HL-60 (cell line): ENCODE data around the gene LGR4.
"Not testable (repeated sequence)": the region's sequence is repeated elsewhere in the genome, so short reads cannot be mapped to it uniquely, and the experiment has no call there.

Experiments used
- DNase-seq, 2 experiments: peaks; one replicate each; pipeline ENCODE4 v3.0.0-alpha.2; 2010 to 2020; ENCODE audit warnings: low read depth in 1 of 2, low spot score in 1 of 2
- H3K27ac ChIP-seq: fragments of 250-450 bp; sonication (Bioruptor Pico); replicated peaks from 2 replicates; pipeline ENCODE4 v1.5.1; 2020; ENCODE audit warnings: mild to moderate bottlenecking, moderate library complexity
- H3K27me3 ChIP-seq: fragments of 250-450 bp; sonication (Bioruptor Pico); 2 replicates; pipeline ENCODE4 v1.5.1; 2021; ENCODE audit warnings: mild to moderate bottlenecking, moderate library complexity; ENCODE audit not compliant: insufficient read depth, poor library complexity, severe bottlenecking
- H3K4me3 ChIP-seq: replicated peaks from 2 replicates; pipeline ENCODE4 v1.5.1; 2011; ENCODE audit warnings: mild to moderate bottlenecking, control low read depth, low read length; ENCODE audit not compliant: insufficient read depth
- GABPA ChIP-seq: IDR thresholded peaks from 2 replicates; pipeline ENCODE4 v1.6.1; 2012; ENCODE audit warnings: low read depth
- POLR2AphosphoS5 ChIP-seq: IDR thresholded peaks from 2 replicates; pipeline ENCODE4 v1.6.1; 2012; ENCODE audit warnings: low read depth
- SPI1 ChIP-seq: IDR thresholded peaks from 2 replicates; pipeline ENCODE4 v1.6.1; 2012; ENCODE audit warnings: low read depth, mild to moderate bottlenecking, borderline replicate concordance
- TF ChIP-seq, protein P1 (sequence below): IDR thresholded peaks from one replicate; pipeline ENCODE4 v1.5.1; 2011; ENCODE audit warnings: low read length, control low read depth, inconsistent platforms; ENCODE audit not compliant: insufficient read depth
- TF ChIP-seq, protein P2 (sequence below): IDR thresholded peaks from 2 replicates; pipeline ENCODE4 v1.6.1; 2012; ENCODE audit warnings: low read depth; ENCODE audit not compliant: insufficient replicate concordance

Gene LGR4

DNA sequence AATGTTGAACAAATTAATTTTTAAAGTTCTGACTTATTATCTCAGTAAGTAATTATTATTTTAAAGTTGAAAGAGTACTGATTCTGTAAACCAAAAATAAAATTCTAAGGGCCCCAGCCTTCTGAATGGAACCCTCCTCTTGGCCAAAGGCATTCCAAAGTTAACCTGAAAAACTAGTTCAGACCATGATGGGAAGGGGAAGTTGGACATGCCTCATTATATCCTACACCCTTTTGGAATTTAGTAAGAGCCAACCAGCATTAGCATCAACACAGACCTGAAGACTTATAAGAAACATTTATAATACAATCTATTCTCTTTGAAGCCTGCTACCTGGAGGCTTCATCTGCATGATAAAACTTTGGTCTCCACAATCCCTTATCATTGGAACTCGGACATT is 18.9 kb downstream of the LGR4 start:
- Histone ChIP-seq H3K27ac (no peak overlapping the region), H3K4me3 (no peak overlapping the region), H3K27me3 (no peaks in the 10 kb centered on the region)
- DNase-seq, result no peak
- TF ChIP-seq POLR2AphosphoS5 (no peak), GABPA (no peak), SPI1 (no peak)

DNA sequence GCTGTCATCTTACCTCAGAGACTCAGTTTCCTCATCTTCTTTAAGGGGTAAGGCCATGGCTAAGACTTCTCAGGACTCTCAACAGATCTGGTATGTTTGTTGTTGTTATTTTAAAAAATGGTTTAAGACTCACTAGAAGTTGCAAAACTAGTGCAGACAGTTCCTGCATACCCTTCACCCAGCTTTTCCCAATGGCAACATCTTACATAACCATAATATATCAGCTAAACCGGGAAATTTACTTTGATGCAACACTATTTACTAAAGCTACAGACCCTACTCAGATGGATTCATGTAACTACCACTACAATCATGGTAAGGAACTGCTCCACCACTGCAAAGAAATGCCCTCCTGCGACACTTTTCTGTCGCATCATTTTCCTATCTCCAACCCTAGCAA is 20.4 kb downstream of the LGR4 start:
- Histone ChIP-seq H3K4me3 (no peak overlapping the region), H3K27ac (no peak overlapping the region), H3K27me3 (no peaks in the 10 kb centered on the region)
- DNase-seq, result no peak
- TF ChIP-seq, protein P1, sequence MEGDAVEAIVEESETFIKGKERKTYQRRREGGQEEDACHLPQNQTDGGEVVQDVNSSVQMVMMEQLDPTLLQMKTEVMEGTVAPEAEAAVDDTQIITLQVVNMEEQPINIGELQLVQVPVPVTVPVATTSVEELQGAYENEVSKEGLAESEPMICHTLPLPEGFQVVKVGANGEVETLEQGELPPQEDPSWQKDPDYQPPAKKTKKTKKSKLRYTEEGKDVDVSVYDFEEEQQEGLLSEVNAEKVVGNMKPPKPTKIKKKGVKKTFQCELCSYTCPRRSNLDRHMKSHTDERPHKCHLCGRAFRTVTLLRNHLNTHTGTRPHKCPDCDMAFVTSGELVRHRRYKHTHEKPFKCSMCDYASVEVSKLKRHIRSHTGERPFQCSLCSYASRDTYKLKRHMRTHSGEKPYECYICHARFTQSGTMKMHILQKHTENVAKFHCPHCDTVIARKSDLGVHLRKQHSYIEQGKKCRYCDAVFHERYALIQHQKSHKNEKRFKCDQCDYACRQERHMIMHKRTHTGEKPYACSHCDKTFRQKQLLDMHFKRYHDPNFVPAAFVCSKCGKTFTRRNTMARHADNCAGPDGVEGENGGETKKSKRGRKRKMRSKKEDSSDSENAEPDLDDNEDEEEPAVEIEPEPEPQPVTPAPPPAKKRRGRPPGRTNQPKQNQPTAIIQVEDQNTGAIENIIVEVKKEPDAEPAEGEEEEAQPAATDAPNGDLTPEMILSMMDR, result no peak
- TF ChIP-seq, protein P2, sequence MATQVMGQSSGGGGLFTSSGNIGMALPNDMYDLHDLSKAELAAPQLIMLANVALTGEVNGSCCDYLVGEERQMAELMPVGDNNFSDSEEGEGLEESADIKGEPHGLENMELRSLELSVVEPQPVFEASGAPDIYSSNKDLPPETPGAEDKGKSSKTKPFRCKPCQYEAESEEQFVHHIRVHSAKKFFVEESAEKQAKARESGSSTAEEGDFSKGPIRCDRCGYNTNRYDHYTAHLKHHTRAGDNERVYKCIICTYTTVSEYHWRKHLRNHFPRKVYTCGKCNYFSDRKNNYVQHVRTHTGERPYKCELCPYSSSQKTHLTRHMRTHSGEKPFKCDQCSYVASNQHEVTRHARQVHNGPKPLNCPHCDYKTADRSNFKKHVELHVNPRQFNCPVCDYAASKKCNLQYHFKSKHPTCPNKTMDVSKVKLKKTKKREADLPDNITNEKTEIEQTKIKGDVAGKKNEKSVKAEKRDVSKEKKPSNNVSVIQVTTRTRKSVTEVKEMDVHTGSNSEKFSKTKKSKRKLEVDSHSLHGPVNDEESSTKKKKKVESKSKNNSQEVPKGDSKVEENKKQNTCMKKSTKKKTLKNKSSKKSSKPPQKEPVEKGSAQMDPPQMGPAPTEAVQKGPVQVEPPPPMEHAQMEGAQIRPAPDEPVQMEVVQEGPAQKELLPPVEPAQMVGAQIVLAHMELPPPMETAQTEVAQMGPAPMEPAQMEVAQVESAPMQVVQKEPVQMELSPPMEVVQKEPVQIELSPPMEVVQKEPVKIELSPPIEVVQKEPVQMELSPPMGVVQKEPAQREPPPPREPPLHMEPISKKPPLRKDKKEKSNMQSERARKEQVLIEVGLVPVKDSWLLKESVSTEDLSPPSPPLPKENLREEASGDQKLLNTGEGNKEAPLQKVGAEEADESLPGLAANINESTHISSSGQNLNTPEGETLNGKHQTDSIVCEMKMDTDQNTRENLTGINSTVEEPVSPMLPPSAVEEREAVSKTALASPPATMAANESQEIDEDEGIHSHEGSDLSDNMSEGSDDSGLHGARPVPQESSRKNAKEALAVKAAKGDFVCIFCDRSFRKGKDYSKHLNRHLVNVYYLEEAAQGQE, result no peak
- no peak for TF ChIP-seq GABPA
- no peak for TF ChIP-seq POLR2AphosphoS5
- TF ChIP-seq SPI1, result no peak

DNA sequence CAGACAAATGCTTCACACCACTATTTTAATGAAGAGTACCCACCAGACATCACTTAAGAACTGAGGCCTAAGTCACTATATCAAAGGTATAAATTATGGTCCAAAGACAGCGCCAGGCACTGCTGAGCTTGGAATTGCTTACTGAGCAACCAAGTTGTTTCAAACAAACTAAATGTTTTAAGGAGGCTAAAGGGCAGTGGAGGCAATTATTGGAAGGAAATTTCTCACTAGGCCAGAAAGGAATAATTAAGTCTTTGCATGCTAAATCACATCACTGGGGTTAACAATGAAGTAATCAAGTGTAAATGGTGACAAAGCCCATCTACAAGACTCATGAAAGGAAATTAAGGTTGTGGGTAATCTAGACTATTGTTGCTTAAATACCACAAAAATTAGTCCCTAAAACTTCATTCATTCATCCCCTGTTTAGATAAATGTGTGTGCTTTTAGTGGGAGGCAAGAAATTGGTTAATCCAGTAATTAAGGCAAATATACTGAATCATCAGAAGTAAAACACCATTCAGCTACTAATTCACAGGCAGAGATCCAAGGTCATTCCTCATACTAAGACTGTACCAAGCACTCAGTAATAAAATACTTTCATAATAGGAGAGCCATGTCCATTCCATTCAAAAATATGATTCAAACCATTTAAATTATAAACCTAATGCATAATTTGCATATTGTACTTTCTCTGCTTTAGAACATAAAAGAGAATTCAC is 21.2 kb downstream of the LGR4 start:
- Histone ChIP-seq H3K4me3 (no peak overlapping the region), H3K27me3 (no peaks in the 10 kb centered on the region), H3K27ac (no peak overlapping the region)
- DNase-seq, result no peak
- TF ChIP-seq GABPA, result no peak
- TF ChIP-seq, protein P2, result no peak
- no peak for TF ChIP-seq POLR2AphosphoS5
- TF ChIP-seq, protein P1, result no peak
- TF ChIP-seq SPI1, result no peak

DNA sequence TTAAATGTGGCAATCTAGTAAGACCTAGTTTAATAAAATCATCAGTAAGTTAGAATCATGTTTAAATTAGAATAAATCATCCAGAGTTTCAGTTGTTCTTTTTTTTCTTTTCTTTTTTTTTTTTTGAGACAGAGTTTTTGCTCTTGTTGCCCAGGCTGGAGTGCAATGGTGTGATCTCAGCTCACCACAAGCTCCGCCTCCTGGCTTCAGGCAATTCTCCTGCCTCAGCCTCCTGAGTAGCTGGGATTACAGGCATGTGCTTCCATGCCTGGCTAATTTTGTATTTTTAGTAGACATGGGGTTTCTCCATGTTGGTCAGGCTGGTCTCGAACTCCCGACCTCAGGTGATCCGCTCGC is 24.4 kb downstream of the LGR4 start:
- H3K27me3 ChIP-seq, H3K27ac ChIP-seq, DNase-seq, H3K4me3 ChIP-seq: not testable (repeated sequence)
